Nephron (organoid): ENCODE data around the gene TUBB1.
A peak's percentile ranks its signal among the peaks of the same experiment; 100 is the strongest.

Experiments
- H3K27ac Mint-ChIP-seq, 3 experiments: 2 replicates each; pipeline ENCODE4 v1.8.0; 2020; ENCODE audit warnings: mixed read lengths in 3 of 3, mild to moderate bottlenecking in 2 of 3, moderate library complexity in 1 of 3
- H3K27me3 Mint-ChIP-seq: 2 replicates; pipeline ENCODE4 v1.8.0; 2021; ENCODE audit warnings: low read depth, mild to moderate bottlenecking, moderate library complexity, mixed read lengths
- H3K36me3 Mint-ChIP-seq: 2 replicates; pipeline ENCODE4 v1.8.0; 2020; ENCODE audit warnings: low read depth, mixed read lengths
- H3K4me1 Mint-ChIP-seq: 2 replicates; pipeline ENCODE4 v1.8.0; 2020; ENCODE audit warnings: mixed read lengths
- H3K4me3 Mint-ChIP-seq, 3 experiments: 2 replicates each; pipeline ENCODE4 v1.8.0; 2020; ENCODE audit warnings: mild to moderate bottlenecking in 3 of 3, mixed read lengths in 3 of 3, moderate library complexity in 2 of 3
- H3K9me3 Mint-ChIP-seq: 2 replicates; pipeline ENCODE4 v1.8.0; 2020; ENCODE audit warnings: mixed read lengths
- TF ChIP-seq, protein P1 (sequence below), 3 experiments: fragments of 200-600 bp; sonication (generic); IDR thresholded peaks; one replicate each; pipeline ENCODE4 v1.5.0; 2021; ENCODE audit warnings: antibody characterized with exemption in 3 of 3; ENCODE audit not compliant: unreplicated experiment in 3 of 3

The TUBB1 gene

GRCh38 chr20:59020938-59021551 is 1.8 kb downstream of the TUBB1 start:
- Mint-ChIP-seq H3K27ac (peak overlapping the region; percentile 65 to 79 (median 68)), H3K9me3 (no peaks in the 10 kb centered on the region), H3K27me3 (peaks cover 8% of the 10 kb centered on the region), H3K4me3 (no peak overlapping the region), H3K36me3 (peaks cover 32% of the 10 kb centered on the region), H3K4me1 (peaks cover 27% of the 10 kb centered on the region)
- TF ChIP-seq, protein P1, sequence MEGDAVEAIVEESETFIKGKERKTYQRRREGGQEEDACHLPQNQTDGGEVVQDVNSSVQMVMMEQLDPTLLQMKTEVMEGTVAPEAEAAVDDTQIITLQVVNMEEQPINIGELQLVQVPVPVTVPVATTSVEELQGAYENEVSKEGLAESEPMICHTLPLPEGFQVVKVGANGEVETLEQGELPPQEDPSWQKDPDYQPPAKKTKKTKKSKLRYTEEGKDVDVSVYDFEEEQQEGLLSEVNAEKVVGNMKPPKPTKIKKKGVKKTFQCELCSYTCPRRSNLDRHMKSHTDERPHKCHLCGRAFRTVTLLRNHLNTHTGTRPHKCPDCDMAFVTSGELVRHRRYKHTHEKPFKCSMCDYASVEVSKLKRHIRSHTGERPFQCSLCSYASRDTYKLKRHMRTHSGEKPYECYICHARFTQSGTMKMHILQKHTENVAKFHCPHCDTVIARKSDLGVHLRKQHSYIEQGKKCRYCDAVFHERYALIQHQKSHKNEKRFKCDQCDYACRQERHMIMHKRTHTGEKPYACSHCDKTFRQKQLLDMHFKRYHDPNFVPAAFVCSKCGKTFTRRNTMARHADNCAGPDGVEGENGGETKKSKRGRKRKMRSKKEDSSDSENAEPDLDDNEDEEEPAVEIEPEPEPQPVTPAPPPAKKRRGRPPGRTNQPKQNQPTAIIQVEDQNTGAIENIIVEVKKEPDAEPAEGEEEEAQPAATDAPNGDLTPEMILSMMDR (IDR thresholded peaks at IDR 0.05; ENCODE audit: unreplicated experiment in 3 of 3), result no peak

- Mint-ChIP-seq H3K4me3 (no peak overlapping the region), H3K4me1 (peaks cover 41% of the 10 kb centered on the region), H3K27me3 (no peaks in the 10 kb centered on the region), H3K27ac (peak overlapping the region in 1 of 3 experiments; percentile 38), H3K9me3 (no peaks in the 10 kb centered on the region), H3K36me3 (peaks cover 48% of the 10 kb centered on the region)
- TF ChIP-seq, protein P1 (IDR thresholded peaks at IDR 0.05; ENCODE audit: unreplicated experiment in 3 of 3), result no peak
Observed at GRCh38 chr20:59022754-59023153, 3.5 kb downstream of the TUBB1 start.

GRCh38 chr20:59023616-59024015 is 4.4 kb downstream of the TUBB1 start:
- Mint-ChIP-seq H3K9me3 (no peaks in the 10 kb centered on the region), H3K4me1 (peaks cover 49% of the 10 kb centered on the region), H3K27me3 (no peaks in the 10 kb centered on the region), H3K27ac (no peak overlapping the region), H3K4me3 (no peak overlapping the region), H3K36me3 (peaks cover 53% of the 10 kb centered on the region)
- TF ChIP-seq, protein P1 (IDR thresholded peaks at IDR 0.05; ENCODE audit: unreplicated experiment in 3 of 3), result no peak

DNA sequence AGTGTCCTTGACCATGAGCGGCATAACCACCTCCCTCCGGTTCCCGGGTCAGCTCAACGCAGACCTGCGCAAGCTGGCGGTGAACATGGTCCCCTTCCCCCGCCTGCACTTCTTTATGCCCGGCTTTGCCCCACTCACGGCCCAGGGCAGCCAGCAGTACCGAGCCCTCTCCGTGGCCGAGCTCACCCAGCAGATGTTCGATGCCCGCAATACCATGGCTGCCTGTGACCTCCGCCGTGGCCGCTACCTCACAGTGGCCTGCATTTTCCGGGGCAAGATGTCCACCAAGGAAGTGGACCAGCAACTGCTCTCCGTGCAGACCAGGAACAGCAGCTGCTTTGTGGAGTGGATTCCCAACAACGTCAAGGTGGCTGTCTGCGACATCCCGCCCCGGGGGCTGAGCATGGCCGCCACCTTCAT is 4.9 kb downstream of the TUBB1 start:
- Mint-ChIP-seq H3K4me3 (no peak overlapping the region), H3K27me3 (no peaks in the 10 kb centered on the region), H3K9me3 (no peaks in the 10 kb centered on the region), H3K27ac (no peak overlapping the region), H3K4me1 (peaks cover 54% of the 10 kb centered on the region), H3K36me3 (peaks cover 58% of the 10 kb centered on the region)
- TF ChIP-seq, protein P1 (IDR thresholded peaks at IDR 0.05; ENCODE audit: unreplicated experiment in 3 of 3), result no peak

DNA sequence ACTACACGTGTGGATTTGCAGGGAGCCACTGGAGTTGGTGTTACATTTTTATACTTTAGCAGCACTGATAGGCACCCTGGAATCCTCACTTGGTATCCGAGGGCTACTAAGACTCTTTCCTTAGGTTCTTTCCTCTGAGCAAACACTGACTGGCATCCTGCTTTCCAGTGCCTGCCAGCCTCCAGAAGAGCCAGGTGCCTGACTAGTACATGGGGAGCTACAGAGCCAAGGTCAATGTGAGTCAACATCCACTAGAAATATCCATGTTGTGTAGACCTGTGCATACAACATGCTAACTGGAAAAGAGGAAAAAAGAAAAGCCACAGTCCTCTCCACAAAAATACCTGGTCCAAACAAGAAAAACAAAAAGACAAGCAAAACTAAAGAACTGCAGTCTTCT is 5.9 kb downstream of the TUBB1 start:
- Mint-ChIP-seq H3K36me3 (peaks cover 65% of the 10 kb centered on the region), H3K27ac (no peak overlapping the region), H3K4me3 (no peak overlapping the region), H3K4me1 (peaks cover 62% of the 10 kb centered on the region), H3K27me3 (no peaks in the 10 kb centered on the region), H3K9me3 (no peaks in the 10 kb centered on the region)
- TF ChIP-seq, protein P1 (IDR thresholded peaks at IDR 0.05; ENCODE audit: unreplicated experiment in 3 of 3), result no peak

GRCh38 chr20:59025511-59025910 is 6.3 kb downstream of the TUBB1 start:
- TF ChIP-seq, protein P1 (IDR thresholded peaks at IDR 0.05; ENCODE audit: unreplicated experiment in 3 of 3), result no peak
- H3K9me3 Mint-ChIP-seq, result no peaks in the 10 kb centered on the region
- H3K4me1 Mint-ChIP-seq, result peaks cover 66% of the 10 kb centered on the region
- H3K4me3 Mint-ChIP-seq, result no peak overlapping the region
- no peak overlapping the region for H3K27ac Mint-ChIP-seq
- H3K36me3 Mint-ChIP-seq, result peaks cover 69% of the 10 kb centered on the region
- no peaks in the 10 kb centered on the region for H3K27me3 Mint-ChIP-seq
